Suprapubic skin (tissue), 4 donors: ENCODE data around the gene RIC3.

ENCODE experiments used
- CTCF ChIP-seq, 2 donors: fragments of 200-600 bp in 1 of 2; fragments of 450-650 bp in 1 of 2; sonication (generic) in 1 of 2; IDR thresholded peaks; one replicate each; pipeline ENCODE4 v1.5.1; 2016 to 2019; ENCODE audit warnings: antibody characterized with exemption in 2 of 2, mild to moderate bottlenecking in 1 of 2, moderate library complexity in 1 of 2
- POLR2A ChIP-seq, 2 donors: fragments of 450-650 bp; IDR thresholded peaks; one replicate each; pipeline ENCODE4 v1.6.1; 2017; ENCODE audit warnings: antibody characterized with exemption in 2 of 2, mild to moderate bottlenecking in 2 of 2, moderate library complexity in 2 of 2
- POLR2AphosphoS5 ChIP-seq, 3 donors: sonication (generic); formaldehyde crosslinking; IDR thresholded peaks; one replicate each; pipeline ENCODE4 v1.6.1; 2017; ENCODE audit warnings: antibody characterized with exemption in 3 of 3

- TF ChIP-seq POLR2A (IDR thresholded peaks at IDR 0.05) (no peak), POLR2AphosphoS5 (IDR thresholded peaks at IDR 0.05) (no peak), CTCF (IDR thresholded peaks at IDR 0.05) (no peak)
Measured at GRCh38 chr11:8060146-8060719, 108.6 kb downstream of the RIC3 start.
